ENCODE results near the gene DHX35. TPM values are rescaled to one million over a fixed set of nuclear protein-coding genes. Genes with fewer than 3 reads are reported as not detected.
"Not testable (repeated sequence)": the region's sequence is repeated elsewhere in the genome, so short reads cannot be mapped to it uniquely, and the experiment has no call there.

DHX35 gene
- total RNA-seq, 4 donors from 2014 or later, result 15.5 to 75.9 (median 17.7) TPM

DNA sequence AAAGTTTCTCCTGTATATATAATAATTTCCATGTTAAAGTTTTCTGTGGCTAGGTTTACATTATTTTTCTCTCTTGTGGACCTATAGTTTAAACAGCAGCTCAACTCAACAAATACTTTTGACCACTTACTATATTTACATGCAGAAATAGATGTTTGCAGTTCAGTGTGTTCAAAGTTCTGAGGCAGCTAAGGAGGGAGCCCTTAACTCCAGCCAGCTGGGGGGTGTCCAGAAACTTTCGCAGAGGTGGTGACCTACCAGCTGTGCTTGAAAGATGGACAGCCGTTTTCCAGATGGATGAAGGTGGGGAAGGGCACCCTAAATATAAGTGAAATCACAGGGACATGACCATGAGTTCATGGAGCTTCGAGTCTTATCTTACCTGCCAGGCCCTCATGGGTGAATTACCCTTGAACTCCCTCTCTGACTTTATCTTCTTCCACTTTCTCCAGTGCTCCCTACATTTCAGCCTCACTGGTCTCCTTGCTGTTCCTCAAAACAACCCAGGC is 33.4 kb downstream of the DHX35 start:
- Histone ChIP-seq H3K4me3 (no peak overlapping the region), H3K27ac (no peak overlapping the region), H3K4me1 (no peaks in the 10 kb centered on the region), H3K9me3 (no peaks in the 10 kb centered on the region), H3K36me3 (peaks cover 0 to 22% (median 7%) of the 10 kb centered on the region in 4 donors), H3K27me3 (no peaks in the 10 kb centered on the region)
- DNase-seq, result no peak
- TF ChIP-seq EP300 (IDR thresholded peaks at IDR 0.05; ENCODE audit: low read depth) (no peak), CTCF (IDR thresholded peaks at IDR 0.05) (no peak), POLR2AphosphoS5 (IDR thresholded peaks at IDR 0.05) (no peak), POLR2A (IDR thresholded peaks at IDR 0.05) (no peak)
- in situ Hi-C loops (cut with MboI; ENCODE audit: low pct_ligation_motif_present in 1 of 4, low pct_unique_long_range_greater_than_20kb in 1 of 4, low sequenced_read_pairs in 3 of 4), result no loop called here
- 87% methylated on average over 3 of the region's 3 CpGs; no CpG with 5 or more reads in 1 of the 2 donors for WGBS, 2 donors (ENCODE audit: low coverage in 1 of 2)
- intact Hi-C loops (cut with DNase I; ENCODE audit: low total_unique reads), result no loop called here

DNA sequence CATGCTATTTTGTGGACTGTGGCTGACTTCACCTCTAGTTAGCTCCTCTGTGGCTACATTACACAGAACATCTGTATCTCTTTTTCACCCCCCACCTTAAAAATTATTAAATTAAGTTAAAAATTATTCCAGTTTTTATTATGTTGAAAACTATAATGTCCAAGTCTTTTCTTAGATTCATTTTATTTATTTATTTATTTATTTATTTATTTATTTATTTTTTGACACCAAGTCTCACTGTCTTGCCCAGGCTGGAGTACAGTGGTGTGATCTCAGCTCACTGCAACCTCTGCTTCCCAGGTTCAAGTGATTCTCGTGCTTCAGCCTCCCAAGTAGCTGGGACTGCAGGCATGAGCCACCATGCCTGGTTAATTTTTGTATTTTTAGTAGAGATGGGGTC is 34.7 kb downstream of the DHX35 start:
- peaks cover 0 to 22% (median 8%) of the 10 kb centered on the region in 4 donors for H3K36me3 ChIP-seq
- intact Hi-C loops (cut with DNase I; ENCODE audit: low total_unique reads); H3K27ac ChIP-seq; in situ Hi-C loops (cut with MboI; ENCODE audit: low pct_ligation_motif_present in 1 of 4, low pct_unique_long_range_greater_than_20kb in 1 of 4, low sequenced_read_pairs in 3 of 4); H3K4me1 ChIP-seq; H3K27me3 ChIP-seq; DNase-seq; H3K4me3 ChIP-seq; H3K9me3 ChIP-seq: not testable (repeated sequence)
- 92% methylated on average over 1 of the region's 1 CpG; no CpG with 5 or more reads in 1 of the 2 donors for WGBS, 2 donors (ENCODE audit: low coverage in 1 of 2)

DNA sequence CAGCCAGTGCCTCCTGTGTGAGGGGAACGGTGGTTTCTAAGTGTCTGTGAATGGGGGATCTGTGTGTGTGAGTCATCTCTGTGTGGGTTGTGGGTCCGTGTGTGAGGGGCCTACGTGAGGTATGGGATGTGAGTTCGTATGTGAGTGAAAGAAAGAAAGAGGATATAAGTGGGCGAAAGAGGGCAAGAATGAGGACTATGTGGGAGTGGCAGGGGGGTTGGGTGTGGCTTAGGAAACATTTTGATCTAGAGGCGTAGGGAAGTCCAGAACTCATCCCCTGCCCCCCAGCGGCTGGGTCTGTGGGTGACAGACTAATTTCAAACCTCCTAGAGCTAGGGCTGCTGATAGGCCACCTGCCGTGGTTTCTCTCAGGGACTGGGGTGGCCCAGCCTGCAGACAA is 35.5 kb downstream of the DHX35 start:
- intact Hi-C loops (cut with DNase I; ENCODE audit: low total_unique reads) (no loop called here), in situ Hi-C loops (cut with MboI; ENCODE audit: low pct_ligation_motif_present in 1 of 4, low pct_unique_long_range_greater_than_20kb in 1 of 4, low sequenced_read_pairs in 3 of 4) (no loop called here)
- H3K27ac ChIP-seq, result no peak overlapping the region
- H3K36me3 ChIP-seq, result peaks cover 0 to 22% (median 9%) of the 10 kb centered on the region in 4 donors
- DNase-seq, result no peak
- H3K27me3 ChIP-seq, result no peaks in the 10 kb centered on the region
- WGBS, 2 donors (ENCODE audit: low coverage in 1 of 2), result 85 to 100% methylated on average over 3 to 8 of the region's 8 CpGs
- no peak for TF ChIP-seq EP300 (IDR thresholded peaks at IDR 0.05; ENCODE audit: low read depth)
- no peak for TF ChIP-seq POLR2A (IDR thresholded peaks at IDR 0.05)
- TF ChIP-seq CTCF (IDR thresholded peaks at IDR 0.05), result no peak
- no peaks in the 10 kb centered on the region for H3K9me3 ChIP-seq
- no peaks in the 10 kb centered on the region for H3K4me1 ChIP-seq
- H3K4me3 ChIP-seq, result no peak overlapping the region

DNA sequence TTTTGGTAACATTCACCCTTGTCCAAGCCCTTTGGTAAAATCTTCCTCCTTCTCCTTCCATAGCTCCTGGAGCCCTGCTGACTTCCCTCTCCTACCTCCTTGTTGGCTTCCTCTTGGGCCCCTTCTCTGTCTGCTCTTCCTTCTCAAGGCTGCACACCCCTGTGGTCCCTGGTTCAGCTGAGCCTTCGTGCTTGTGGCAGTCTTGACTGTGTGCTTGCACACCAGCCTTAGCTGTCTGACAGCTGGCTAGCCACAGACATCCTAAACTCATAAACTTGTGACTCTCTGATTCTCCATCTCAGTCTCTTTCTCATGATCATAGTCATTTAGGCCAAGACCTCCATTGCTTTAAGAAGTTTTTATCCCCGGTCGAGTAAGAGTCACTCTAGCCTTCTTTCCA is 37.1 kb downstream of the DHX35 start:
- Histone ChIP-seq H3K9me3 (no peaks in the 10 kb centered on the region), H3K4me1 (peaks cover 0 to under 1% (median 0%) of the 10 kb centered on the region in 4 donors), H3K27ac (no peak overlapping the region), H3K36me3 (peaks cover 0 to 31% (median 14%) of the 10 kb centered on the region in 4 donors), H3K27me3 (no peaks in the 10 kb centered on the region), H3K4me3 (no peak overlapping the region)
- TF ChIP-seq POLR2AphosphoS5 (IDR thresholded peaks at IDR 0.05), result no peak
- no peak for TF ChIP-seq POLR2A (IDR thresholded peaks at IDR 0.05)
- no peak for TF ChIP-seq EP300 (IDR thresholded peaks at IDR 0.05; ENCODE audit: low read depth)
- no peak for TF ChIP-seq CTCF (IDR thresholded peaks at IDR 0.05)
- in situ Hi-C loops (cut with MboI; ENCODE audit: low pct_ligation_motif_present in 1 of 4, low pct_unique_long_range_greater_than_20kb in 1 of 4, low sequenced_read_pairs in 3 of 4) (no loop called here), intact Hi-C loops (cut with DNase I; ENCODE audit: low total_unique reads) (no loop called here)
- whole genome bisulfite sequencing, 2 donors (ENCODE audit: low coverage in 1 of 2), result 87 to 91% methylated on average over 3 of the region's 3 CpGs
- no peak for DNase-seq
